Fibroblast of villous mesenchyme (primary cell): ENCODE measurements around the gene INHA. TPM values are rescaled to one million over a fixed set of nuclear protein-coding genes. Genes with fewer than 3 reads are reported as not detected.
A peak's percentile ranks its signal among the peaks of the same experiment; 100 is the strongest.

Experiments
- DNase-seq: peaks from one replicate; pipeline ENCODE4 v3.0.0-alpha.2; 2010; ENCODE audit warnings: low read depth
- H3K4me3 ChIP-seq: 2 replicates; pipeline ENCODE4 v1.5.1; 2011; ENCODE audit warnings: low read depth, mild to moderate bottlenecking, low read length
- total RNA-seq: library from RNA; depleted of rRNA; stranded (reverse); fragments of >200 nt; gene quantifications from 2 replicates; pipeline ENCODE4 v1.2.3, GENCODE V29; 2012
- TF ChIP-seq, protein P1 (sequence below): IDR thresholded peaks from 2 replicates; pipeline ENCODE4 v1.5.1; 2012; ENCODE audit warnings: low read depth, mild to moderate bottlenecking, low read length; ENCODE audit not compliant: insufficient read depth

INHA gene
- total RNA-seq, 1 donor = 0.43 TPM

DNA sequence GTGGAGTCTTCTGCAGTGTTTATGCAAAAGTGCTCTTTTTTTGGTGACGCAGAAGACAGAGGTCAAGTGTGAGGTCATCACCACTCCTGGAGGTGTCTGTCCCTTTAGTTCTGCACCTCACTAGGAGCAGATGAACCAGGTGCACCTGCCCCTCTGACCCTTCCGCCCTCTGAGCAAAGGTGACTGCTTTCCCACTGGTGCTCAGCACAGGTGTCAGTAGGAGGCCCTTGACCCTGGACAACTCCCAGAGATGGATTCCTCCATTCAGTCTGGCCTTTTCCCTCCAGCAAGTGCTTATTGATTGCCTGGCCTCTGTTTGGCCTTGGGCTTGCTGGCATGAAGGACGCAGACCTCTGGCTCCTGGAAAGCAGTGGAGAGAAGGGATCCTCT is 46.6 kb downstream of the INHA start:
- H3K4me3 ChIP-seq = no peak overlapping the region
- no peak for DNase-seq
- TF ChIP-seq, protein P1, sequence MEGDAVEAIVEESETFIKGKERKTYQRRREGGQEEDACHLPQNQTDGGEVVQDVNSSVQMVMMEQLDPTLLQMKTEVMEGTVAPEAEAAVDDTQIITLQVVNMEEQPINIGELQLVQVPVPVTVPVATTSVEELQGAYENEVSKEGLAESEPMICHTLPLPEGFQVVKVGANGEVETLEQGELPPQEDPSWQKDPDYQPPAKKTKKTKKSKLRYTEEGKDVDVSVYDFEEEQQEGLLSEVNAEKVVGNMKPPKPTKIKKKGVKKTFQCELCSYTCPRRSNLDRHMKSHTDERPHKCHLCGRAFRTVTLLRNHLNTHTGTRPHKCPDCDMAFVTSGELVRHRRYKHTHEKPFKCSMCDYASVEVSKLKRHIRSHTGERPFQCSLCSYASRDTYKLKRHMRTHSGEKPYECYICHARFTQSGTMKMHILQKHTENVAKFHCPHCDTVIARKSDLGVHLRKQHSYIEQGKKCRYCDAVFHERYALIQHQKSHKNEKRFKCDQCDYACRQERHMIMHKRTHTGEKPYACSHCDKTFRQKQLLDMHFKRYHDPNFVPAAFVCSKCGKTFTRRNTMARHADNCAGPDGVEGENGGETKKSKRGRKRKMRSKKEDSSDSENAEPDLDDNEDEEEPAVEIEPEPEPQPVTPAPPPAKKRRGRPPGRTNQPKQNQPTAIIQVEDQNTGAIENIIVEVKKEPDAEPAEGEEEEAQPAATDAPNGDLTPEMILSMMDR = no peak

DNA sequence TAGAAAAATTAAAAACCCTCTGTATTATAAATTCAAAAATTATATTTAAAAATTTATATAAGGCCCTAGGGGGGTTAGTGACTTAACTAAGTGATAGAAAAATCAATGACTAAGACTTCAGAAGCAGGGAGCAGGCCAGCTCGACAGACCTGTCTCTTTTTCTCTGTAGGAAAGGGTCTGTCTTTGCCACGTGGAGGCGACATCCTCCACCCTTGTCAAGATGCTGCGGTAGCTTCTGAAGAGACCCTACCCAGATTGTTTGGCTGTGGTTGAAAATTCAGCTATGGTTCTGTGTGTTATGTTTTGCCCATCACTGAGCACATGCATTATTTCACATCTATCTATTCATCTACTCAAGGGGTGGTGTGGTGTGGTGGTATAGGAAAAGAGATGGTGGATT is 47.1 kb downstream of the INHA start:
- no peak overlapping the region for H3K4me3 ChIP-seq
- peak; percentile 13 for DNase-seq
- TF ChIP-seq, protein P1 = peak; percentile 22

DNA sequence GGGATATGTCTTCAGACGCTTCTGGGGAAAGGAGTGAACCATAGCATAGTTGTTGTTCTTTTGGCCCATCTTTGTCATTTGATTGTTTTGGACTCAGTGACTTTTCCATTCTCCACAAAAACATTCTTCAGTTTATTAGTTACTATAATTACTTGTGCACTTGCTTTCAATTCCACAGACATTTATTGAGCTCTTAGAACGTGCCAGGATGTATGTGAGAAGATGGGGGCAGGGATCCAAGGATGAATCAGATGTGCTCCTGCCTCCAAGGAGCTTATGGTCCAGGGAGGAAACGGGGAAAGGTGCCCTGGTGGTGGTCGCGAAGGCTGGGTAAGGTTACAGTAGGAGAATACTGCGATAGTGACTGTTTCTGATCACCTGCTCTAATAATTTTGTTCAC is 48.4 kb downstream of the INHA start:
- no peak overlapping the region for H3K4me3 ChIP-seq
- no peak for DNase-seq
- TF ChIP-seq, protein P1 = no peak

DNA sequence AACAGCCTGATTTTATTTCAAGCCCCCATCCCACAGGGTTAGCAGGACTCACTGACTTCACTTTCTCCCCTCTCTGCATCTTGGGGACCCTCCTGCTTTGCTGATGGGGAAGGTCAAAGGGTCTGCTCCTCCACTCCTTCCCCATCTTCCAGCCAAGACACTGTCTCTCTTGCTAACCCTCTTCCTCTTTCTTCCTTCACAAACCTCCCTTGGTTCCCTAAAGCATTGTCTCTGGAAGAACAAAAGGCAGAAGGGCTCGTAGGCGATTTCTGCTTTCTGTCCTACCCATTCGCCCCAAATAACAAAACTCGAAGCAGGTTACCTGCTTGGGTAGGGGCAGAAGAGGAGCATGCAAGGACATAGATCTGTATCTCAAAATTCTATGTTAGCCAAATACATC is 49.8 kb downstream of the INHA start:
- no peak overlapping the region for H3K4me3 ChIP-seq
- DNase-seq = no peak
- TF ChIP-seq, protein P1 = no peak

DNA sequence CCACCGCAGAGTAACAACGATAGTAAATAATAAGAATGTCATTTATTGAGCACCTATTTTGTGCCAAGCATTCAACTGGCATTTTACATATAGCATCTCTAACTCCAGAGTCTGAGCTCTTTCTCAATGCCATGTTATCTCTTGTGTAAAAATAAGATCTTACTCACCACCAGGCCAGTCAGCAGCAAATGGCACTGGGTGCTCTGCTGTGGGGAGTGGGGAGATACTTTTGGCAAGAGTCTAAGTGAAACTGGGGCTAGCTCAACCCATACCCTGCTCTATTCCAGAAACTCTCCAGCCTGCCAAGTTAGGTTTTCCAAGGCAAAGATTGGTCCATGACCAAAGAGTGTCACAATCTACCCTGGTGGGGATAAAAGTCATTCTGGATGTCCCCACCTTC is 50.4 kb downstream of the INHA start:
- no peak for DNase-seq

DNA sequence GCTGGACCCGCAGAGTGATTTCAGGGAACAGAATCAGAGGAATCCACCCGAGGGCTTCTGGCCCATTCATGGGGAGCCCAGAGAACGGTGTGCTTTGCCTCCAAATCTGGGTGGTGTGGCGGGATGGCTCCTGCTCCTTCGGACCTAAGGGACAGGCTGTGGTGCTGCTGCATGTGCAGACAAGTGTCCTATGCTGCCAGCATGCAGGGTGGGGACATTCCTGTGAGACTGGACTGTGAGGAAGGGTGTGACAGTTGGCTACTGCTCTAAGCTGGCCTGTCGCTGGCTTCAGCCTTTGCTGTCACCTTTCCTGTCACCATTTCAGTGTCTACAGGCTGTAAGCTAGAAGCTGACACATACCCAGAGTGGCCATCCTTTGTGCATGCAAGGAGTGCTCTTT is 52.5 kb downstream of the INHA start:
- DNase-seq = no peak
- no peak overlapping the region for H3K4me3 ChIP-seq
- TF ChIP-seq, protein P1 = no peak

More for the DNA sequence above, 50.4 kb downstream of the INHA start:
- TF ChIP-seq, protein P1 = no peak
- no peak overlapping the region for H3K4me3 ChIP-seq

DNA sequence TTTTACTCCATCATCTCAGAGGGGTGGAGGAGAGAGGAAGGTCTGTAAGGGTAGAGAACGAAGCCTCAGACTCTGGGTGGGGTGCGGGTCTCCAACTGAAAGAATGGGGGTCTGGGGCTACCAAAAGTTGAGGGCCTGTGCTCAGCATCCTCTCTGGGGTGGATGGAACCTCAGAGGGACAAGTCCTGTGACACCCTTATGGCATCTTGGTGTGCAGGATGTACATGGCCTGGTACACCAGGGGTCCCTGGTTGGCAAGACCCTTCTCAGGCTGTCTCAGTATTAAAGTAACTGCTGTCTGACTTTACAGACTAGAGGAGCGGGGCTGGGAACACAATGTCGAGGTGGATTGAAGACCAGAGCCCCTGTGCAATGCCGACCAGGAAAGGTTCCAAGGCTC is 53.1 kb downstream of the INHA start:
- TF ChIP-seq, protein P1 = no peak
- DNase-seq = no peak
- H3K4me3 ChIP-seq = no peak overlapping the region
